NCI-H2107 treated with DMSO at 0.1 percent for 48 hours (cell line): ENCODE data around the gene USP24.
A peak's percentile ranks its signal among the peaks of the same experiment; 100 is the strongest.
"Not testable (repeated sequence)": the region's sequence is repeated elsewhere in the genome, so short reads cannot be mapped to it uniquely, and the experiment has no call there.

Experiments used
- DNase-seq: peaks from one replicate; lab custom pipeline; 2025; ENCODE audit not compliant: unreplicated experiment; lab: John Stamatoyannopoulos, UW

USP24 gene

DNA sequence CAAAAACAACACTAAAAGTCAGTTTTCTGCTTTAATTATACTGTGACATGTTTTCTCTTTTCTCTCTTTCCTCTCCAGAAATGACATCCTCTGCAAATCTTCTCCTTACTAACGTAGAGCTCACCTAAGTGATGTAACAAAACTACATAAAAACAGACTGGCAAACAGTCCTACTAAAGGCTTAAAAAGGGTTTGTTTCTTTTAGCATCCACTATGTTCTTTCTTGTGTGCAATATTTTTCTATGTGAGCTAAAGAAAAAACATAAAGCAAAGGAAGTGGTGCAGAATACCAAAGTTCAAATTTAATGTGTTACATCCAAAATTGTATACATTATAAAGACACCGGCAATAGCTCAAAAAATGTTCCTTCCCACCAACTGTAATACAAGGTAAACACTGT lies 14.5 kb downstream of the USP24 start:
- no peak for DNase-seq

DNA sequence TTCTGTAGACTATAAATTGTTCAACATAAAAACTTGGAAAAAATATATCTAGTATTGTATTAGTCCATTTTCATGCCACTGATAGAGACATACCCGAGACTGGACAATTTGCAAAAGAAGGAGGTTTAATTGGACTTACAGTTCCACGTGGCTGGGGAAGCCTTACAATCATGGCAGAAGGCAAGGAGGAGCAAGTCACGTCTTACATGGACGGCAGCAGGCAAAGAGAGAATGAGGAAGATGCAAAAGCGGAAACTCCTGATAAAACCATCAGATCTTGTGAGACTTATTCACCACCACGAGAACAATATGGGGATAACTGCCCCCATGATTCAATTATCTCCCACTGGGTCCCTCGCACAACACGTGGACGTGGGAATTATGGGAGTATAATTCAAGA lies 15.4 kb downstream of the USP24 start:
- DNase-seq: not testable (repeated sequence)

DNA sequence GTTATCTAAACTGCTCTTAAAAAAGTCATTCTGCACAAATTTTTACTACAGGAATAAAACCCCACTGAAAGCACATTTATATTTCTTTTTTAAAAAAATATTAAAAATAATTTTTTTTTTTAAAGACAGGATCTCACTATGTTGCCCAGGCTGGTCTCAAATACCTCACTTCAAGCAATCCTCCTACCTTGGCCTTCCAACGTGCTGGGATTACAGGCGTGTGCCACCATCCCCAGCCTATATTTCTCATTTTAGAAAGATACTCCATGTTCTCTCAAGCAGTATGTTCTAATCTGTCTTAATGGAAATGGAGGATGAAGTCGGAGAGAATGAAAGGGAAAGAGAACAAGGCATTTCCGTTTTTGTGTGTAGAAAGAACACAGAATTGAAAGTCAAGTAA lies 17.1 kb downstream of the USP24 start:
- DNase-seq: no peak

DNA sequence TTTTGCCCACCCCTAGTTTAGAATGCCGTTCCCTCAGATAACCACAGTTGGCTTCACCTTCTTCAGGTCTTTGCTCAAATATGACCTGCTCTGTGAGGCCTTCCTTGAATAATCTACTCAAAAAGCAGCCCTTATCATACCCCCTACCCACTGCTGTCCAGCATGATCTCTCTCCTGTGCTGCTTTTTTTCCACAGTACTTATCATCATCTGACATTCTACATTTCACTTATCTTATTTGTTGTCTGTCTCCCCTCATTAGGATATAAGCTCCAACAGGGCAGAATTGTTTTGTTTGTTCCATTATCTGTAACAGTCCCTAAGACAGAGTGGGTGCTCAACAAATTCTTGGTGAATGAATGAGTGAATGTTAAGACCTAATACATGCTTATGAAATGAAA lies 18.1 kb downstream of the USP24 start:
- no peak for DNase-seq

DNA sequence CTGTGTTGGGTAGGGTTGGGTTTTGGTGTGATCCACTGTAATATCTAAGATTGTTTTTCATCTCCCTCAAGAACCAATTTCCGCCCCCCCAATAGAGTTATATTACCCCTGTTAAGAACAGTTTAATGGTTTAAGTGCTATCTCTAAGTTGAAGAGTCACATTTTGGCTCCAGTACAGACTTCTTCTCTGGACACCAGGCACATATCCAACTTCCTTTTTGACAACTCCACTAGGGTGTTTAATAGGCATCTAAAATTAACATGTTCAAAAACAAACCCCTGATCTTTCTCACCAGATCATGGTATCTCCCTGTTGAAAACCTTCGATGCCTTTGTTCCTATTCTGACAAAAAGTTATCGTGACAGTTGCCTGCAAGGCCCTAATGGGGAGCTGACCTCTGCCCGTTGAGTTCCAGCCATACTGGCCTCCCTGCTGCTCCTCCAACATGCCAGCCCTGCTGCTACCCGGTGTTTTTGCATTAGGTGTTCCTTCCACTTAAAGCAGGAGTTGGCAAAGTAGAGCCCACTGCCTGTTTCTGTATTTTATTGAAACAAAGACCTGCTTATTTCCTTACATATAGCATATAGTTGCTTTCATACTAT lies 18.6 kb downstream of the USP24 start:
- DNase-seq: no peak

DNA sequence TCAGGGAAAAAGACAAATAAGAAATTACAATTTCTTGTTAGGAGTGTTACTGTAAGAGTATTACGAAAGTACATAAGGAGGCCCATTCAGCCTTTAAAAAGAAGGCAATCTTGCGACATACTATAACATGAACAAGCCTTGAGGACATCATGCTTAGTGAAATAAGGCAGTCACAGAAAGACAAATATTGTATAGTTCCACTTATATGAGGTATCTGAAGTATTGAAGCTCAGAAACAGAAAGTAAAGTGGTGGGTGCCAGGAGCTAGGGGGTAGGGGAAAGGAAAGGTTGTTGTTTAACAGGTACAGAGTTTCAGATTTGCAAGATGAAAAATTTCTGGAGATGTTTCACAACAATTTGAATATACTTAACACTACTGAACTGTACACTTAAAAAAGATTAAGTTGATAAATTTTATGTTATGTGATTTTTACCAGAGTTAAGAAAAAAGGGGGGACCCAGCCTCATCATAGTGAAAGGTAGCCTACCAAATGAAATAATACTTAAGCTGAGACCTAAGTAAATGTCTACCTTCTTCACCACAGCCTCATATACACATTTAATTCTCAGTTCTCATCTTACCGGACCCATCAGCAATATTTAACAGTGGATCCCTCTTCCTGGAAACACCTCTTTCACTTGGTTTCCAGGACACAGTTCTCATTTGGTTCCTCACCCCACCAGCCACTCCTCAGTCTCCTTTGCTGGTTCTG lies 19.5 kb downstream of the USP24 start:
- no peak for DNase-seq

DNA sequence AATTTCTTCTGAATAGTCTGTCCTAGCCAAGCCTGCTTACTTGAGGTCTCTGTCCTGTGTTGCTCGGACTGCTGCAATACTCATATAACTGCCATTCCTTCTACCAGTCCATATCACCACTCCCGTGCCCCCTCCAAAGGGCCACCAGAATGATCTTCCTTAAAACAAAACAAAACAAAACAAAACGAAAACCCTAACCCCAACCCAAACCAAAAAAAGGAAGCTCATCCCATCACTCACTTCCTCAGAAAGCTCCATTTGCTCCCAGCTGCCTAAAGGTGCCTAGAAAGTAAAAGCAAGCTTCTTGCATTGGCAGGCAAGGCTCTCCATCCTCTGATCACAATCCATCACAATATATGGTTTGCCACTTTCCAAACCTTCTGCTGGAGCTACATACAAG lies 20.3 kb downstream of the USP24 start:
- DNase-seq: no peak

DNA sequence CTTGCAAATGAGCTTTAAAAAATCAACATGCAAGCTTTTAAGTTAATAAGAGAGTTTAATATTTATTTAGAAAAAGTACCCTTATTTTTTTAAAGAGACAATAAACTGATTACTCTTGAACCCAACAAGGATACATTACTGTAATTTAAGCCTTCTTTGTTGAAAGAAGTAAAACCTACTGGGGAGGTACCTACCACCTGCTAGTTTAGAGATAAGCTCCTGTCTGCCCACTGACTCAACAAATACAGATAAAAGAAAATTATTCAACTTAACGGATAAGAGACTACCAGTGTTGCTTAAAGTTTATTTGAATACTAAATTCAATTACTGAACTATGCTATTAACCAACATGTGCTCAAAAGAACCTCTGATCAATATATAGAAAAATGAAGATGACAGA lies 23.1 kb downstream of the USP24 start:
- DNase-seq: peak; percentile 20

DNA sequence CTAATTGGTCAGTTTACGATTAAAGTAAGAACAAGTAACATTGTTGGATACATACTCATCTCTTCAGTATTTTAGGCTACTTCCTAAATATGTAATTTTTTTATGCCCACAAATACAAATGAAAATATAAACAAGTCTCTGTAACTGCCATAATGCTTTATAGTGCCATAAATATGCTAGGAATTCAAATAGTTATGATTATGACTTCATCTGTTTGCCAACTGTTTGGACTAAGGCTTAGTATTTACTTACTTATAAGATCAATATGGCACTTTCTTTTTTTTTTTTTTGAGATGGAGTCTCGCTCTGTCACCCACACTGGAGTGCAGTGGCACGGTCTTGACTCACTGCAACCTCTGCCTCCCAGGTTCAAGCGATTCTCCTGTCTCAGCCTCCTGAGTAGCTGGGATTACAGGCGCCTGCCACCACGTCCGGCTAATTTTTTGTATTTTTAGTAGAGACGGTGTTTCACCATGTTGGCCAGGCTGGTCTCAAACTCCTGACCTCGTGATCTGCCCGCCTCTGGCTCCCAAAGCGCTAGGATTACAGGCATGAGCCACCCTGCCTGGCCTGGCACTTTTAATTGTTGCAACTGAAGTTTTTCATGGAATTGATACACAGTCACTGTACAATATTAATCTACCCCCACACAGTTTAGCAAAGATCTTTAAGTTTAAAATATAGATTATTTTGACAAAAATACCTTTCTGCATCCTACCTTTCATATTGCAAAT lies 23.8 kb downstream of the USP24 start:
- DNase-seq: not testable (repeated sequence)

DNA sequence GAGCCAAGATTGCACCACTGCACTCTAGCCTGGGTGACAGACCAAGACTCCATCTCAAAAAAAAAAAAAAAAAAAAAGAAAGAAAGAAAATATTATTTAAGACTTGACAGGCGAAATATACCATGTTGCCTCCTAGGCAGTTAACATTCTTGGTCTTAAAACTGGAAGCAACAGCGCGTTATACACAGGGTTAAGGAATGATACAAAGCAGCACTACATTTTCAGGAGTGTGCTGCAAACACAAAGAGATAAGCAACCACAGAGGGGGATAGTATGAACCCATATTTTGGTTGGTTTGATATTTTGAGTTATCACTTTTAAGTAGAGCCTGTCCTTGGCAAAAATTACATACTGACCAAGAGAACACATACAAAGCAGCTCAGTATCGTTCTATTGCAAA lies 25.1 kb downstream of the USP24 start:
- DNase-seq: no peak

DNA sequence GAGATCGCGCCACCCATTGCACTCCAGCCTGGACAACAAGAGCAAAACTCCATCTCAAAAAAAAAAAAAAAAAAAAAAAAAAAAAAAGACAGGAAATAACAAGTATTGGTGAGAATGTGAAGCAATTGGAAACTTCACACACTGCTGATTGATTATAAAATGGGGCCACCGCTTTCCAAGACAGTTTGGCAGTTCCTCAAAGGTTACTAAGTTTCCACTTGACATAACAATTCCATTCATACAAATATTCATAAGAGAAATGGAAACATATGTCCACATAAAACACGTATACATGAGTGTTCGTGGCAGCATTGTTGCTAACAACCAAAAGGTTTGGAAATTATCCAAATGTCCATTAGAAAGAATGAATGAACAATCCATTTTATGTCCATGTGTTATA lies 26.3 kb downstream of the USP24 start:
- no peak for DNase-seq

DNA sequence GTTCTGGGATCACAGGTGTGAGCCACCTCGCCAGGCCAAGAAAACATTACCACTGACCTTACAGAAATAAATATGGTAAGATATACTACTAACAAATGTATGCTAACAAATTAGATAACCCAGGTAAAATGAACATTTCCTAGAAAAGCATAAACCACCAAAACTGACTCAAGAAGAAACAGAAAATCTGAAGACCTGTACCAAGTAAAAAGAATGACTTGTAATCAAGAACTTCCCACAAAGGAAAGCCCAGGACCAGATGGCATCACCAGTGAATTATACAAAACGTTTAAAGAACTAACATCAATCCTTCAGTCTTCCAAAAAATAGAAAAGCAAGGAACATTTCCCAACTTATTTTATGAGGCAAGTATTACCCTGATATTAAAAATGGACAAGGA lies 29.3 kb downstream of the USP24 start:
- no peak for DNase-seq

DNA sequence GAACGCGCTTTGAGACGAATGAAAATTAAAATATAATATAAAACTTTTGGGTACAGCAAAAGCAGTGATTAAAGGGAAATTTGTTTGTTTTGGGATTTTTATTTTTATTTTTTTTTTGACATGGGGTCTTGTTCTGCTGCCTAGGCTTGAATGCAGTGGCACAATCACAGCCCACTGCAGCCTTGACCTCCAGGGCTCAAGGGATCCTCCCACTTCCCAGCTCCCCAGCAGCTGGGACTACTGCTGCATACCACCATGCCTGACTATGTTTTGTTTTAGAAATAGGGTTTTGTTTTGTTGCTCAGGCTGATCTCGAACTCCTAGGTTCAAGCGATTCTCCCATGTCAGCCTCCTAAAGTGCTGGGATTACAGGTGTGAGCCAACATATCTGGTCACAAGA lies 30.3 kb downstream of the USP24 start:
- no peak for DNase-seq

DNA sequence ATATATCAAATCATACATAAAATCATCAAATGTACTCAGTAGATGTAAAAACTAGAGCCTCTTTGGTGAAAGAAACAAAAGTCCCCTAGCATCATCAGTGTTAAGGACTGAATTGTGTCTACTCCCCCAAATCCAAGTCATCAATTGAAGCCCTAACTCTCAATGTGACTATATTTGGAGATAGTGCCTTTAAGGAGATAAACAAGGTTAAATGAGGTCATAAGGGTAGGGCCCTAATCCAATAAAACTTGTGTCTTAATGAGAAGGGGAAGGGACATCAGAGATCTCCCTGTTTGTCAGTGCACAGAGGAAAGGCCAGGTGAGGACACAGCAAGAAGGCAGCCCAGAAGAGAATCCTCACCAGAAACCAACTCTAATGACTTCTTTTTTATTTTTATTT lies 33.5 kb downstream of the USP24 start:
- DNase-seq: no peak

DNA sequence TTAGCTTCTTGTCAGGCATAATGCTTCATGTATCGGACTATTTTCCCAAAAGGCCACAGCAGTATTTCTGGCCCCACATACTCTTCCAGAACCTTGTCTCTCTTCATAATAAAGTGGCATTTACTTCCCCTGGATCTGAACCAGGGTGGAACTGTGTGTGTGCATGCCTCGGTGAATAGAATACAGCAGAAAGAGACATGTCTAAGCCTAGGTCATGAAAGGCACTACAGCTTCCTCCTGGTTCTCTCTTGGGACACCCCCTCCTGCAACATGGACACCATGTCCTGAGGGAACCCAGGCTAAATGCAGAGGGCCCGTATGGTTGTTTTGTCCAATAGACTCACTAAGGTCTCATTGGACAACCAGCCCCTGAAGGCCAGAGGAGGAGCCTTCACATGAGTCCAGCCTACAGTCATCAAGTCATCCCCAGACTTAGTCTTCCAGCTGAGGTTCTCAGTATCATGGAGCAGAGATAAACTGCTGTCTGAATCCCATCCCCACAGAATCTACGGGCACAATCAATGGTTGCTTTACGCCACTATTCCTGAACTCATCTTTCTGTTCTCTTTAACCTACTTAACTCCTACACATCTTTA lies 35.0 kb downstream of the USP24 start:
- no peak for DNase-seq

DNA sequence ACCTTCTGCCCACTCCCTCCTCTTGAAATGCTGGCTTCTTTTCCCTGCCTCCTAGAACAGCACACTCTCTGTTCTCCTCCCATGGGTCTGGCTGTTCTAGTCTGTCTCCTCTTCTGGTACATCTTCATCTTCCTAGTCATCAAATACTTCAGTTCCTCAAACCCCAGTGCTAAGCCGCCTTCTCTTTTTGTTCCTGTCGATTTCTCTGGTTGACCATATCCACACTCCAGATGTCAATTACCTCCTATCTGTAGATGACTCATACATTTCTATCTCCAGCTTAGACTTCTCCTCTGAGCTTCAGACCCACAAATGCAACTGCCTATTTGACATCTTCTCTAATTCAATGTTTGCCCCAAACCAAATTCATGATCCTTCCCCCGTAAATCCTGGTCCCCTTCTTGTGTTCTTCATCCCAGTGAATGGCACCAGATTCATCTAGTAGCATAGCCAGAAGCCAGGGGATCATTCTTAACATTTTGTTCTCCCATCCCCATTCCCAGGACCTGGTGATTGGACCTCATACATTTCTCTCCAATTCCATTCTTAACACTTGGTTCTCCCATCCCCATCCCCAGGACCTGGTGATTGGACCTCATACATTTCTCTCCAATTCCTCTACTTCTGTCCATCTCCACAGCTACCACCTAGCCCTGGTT lies 35.9 kb downstream of the USP24 start:
- DNase-seq: no peak

DNA sequence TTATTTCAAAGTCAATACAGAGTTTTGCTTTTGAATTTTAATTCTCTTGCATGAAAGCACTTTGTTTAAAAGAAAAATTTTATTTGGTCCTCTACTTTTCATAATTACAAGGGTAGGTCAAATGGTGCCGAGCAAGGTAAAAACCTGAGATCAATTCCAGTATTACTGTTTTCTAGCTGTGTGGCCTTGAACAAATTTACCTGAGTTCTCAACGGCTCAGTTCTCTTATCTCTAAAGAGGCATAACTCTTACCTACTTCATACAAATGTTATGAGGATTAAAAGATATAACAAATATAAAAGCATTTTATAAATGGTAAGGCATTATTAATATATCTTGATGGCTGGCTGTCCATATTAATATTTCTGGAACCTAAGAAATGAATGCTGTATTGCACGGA lies 42.5 kb downstream of the USP24 start:
- DNase-seq: no peak

DNA sequence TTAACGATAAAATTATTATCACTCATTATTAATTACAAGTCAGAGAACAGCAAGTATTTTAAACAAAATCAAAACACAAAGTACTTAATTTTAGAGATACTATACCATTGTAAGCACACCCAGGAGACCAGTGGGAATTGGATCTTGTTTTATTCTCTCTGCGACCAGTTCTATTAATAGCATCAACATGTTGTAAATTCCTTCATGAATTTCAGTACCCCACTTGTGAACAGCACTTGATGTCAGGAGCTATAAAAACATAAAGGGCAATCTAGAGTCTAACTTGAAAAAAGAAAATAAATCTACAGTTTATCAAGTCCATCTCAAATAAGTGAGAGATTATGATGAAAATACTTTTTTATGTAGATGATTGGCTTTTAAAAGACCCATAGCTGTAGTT lies 42.9 kb downstream of the USP24 start:
- DNase-seq: no peak

DNA sequence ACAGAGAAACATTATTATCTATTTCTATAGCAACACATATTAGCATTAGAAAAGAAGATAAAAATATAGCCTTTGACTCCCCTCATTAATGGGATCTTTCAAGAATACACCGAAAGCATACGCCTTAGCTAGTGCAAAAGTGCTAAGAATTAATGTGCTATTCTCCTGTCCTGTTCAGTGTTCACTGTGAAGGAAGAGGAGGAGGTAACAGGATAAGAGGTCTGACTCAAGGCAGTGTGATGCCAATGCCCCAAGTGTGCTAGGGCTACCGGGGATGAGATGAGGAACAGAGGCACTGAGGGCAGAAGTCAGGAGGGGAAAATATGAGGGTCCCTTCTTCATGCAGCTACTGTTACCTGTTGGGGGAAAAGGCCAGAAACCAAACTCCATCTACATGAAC lies 43.5 kb downstream of the USP24 start:
- DNase-seq: no peak

DNA sequence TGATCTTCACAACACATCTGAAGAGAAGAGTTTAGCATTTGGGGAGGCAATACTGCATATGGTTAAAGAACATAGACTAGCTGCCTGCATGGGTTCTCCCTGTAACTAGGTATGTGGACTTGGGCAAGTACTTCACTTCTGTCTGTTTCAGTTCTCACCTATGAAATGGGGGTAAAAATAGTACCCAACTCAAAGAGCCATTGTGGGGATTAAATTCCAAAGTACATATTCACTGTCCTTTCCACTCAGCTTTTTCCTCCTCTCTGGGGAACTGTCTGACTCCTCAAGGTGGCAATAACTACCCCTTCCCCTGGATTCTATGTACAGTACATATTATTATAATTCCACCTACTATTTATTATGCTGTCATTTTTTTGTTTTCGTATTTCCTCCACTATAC lies 44.7 kb downstream of the USP24 start:
- DNase-seq: no peak

DNA sequence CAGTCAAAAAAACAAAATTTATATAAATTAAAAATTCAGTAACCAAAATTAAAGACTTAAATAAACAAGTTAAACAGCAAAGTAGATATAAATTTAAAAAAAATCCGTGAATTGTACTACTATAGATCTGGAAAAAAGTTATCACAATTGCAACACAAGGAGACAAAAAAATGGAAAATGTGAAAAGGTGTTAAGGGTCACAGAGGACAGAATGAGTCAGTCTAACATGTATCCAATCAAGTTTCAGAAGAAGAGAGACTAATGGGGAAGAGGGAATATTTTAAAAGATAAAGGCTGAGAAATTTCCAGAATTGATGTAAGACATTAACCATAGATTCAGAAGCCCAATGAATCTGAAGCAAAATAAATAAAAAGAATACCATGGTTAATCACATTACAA lies 46.0 kb downstream of the USP24 start:
- no peak for DNase-seq

DNA sequence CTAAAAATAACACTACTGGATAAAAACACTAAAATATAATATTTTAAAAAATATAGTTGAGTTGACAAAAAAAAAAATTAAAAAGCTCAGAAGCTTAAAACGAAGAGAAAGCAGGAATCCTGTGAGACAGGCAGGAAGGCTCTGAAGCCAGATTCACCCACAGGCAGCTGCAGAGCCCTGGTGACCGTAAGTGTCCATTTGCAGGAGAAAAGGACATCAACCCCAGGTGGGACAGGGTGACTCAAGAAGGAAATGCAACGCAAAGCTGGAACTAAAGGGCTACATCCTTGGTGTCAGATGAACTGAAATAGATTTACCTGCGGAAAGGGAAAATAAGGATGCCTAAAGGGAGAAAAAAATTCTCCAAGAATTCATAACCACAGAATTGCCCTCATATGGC lies 46.8 kb downstream of the USP24 start:
- no peak for DNase-seq
